Left forelimb (tissue), 1 donor: Measurements from ENCODE around the gene BAIAP3.

Experiments used
- DNase-seq: peaks from one replicate; pipeline ENCODE4 v3.0.0-alpha.2; 2018; ENCODE audit warnings: low spot score

BAIAP3 gene

GRCh38 chr16:1348441-1348840 is 15.0 kb downstream of the BAIAP3 start:
- DNase-seq: no peak

GRCh38 chr16:1348926-1349325 is 15.5 kb downstream of the BAIAP3 start:
- DNase-seq: no peak

GRCh38 chr16:1349351-1349750 is 15.9 kb downstream of the BAIAP3 start:
- DNase-seq: no peak

DNA sequence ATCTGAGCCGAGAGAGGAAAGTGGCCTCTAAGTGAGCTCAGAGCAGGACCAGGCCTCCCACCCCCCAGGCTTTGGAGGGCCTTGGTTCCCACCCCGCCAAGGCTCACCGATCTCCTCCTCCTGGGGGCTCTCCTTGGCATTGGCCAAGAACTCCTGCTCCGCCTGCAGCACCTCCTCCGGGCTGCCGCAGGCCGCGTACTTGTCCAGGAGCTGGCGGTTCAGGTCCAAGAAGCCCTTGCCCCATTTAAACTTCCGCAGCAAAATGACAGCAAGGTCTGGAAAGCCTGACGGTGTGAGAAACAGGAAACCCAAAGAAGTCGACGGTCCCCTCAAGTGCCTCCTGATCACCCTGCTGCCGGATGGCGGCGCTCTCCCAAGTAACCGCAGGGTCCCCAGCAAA is 16.5 kb downstream of the BAIAP3 start:
- DNase-seq: no peak

- DNase-seq: no peak
These were observed 17.2 kb downstream of the BAIAP3 start for GRCh38 chr16:1350691-1351090.

GRCh38 chr16:1351215-1351581 is 17.8 kb downstream of the BAIAP3 start:
- no peak for DNase-seq

DNA sequence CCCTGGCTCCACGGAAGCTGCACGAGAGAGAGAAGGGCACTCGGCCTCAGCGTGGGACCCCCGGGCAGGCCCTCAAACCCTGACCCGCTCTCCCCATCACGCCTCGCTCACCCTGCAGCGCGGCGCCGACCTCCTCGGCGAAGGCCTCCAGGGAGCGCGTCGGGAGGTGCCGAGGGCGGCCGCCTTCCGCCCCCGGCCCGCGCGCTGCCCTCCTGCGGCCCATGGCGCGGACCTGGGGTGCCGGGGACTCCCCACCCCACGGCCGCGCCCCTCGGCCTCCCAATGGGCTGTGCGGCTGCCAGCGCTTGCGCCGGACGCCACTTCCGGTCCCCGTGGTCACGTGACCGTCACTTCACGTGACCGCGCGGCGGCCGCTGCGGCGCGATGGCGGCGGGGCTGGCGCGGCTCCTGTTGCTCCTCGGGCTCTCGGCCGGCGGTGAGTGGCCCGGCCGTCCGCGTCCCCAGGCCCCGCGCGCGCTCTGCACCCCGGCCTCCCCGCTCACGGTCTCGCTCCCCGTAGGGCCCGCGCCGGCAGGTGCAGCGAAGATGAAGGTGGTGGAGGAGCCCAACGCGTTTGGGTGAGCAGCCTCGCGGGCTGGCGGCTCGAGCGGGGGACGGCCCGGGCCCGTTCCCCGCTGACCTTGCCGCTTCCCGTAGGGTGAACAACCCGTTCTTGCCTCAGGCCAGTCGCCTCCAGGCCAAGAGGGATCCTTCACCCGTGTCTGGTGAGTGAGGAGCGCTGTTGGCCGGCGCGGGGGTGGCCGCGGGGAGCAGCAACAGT is 18.3 kb downstream of the BAIAP3 start, which contains the start of the genes GNPTG and TSR3:
Gene GNPTG (plus strand): TSS at position 350 of the 781 bp plus-strand sequence. CDS start 35 bp downstream, at position 385.
Gene TSR3 (minus strand): TSS at position 297 of the 781 bp plus-strand sequence. CDS start 74 bp downstream, at position 223.
- DNase-seq: peak; percentile 90

DNA sequence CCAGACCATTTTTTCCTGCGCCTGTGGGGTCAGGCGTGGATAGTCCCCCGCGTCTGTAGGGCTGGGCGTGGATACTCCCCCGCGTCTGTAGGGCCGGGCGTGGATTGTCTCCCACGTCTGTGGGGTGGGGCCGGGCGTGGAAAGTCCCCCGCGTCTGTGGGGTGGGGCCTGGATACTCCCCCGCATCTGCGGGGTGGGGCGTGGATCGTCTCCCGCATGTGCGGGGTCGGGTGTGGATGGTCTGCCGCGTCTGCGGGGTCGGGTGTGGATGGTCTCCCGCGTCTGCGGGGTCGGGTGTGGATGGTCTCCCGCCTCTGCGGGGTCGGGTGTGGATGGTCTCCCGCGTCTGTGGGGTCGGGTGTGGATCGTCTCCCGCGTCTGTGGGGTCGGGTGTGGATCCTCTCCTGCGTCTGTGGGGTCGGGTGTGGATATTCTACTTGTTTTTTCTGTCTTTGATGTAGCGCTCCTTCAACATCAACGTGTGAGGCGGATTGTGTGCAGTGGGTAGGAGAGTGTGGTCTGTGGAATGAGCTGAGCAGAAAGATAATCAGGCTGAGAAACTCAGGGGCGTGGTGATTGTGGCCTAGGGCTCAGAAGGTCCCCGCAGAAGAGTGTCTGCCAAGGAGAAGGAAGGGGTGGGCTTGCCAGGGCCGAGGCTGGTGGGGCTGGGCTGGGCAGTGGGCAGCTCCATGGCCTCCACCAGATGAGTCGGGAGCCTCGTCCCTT is 21.5 kb downstream of the BAIAP3 start:
- DNase-seq: no peak

- DNase-seq: no peak
These were observed 22.1 kb downstream of the BAIAP3 start for GRCh38 chr16:1355591-1355990.

- no peak for DNase-seq
These were observed 22.8 kb downstream of the BAIAP3 start for GRCh38 chr16:1356061-1356900.

- no peak for DNase-seq
These were observed 24.6 kb downstream of the BAIAP3 start for GRCh38 chr16:1357906-1358566.

DNA sequence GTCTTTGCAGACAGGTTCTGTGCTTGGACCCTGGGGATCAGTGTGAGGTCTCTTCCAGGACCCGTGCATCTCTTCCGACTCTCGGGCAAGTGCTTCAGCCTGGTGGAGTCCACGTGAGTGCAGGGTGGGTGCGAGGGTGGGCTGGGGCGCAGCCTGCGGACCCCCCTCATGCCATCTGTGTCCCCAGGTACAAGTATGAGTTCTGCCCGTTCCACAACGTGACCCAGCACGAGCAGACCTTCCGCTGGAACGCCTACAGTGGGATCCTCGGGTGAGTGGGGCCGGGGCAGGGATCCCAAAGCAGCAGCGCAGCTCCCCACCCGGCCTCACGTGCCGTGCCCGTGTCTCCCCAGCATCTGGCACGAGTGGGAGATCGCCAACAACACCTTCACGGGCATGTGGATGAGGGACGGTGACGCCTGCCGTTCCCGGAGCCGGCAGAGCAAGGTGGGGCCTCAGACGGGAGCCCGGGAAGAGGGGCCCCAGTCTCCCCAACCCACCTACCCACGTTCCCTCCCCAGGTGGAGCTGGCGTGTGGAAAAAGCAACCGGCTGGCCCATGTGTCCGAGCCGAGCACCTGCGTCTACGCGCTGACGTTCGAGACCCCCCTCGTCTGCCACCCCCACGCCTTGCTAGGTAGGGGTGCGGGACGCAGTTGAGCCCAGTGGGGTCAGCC is 28.4 kb downstream of the BAIAP3 start:
- DNase-seq: no peak

- no peak for DNase-seq
These were observed 29.4 kb downstream of the BAIAP3 start for GRCh38 chr16:1362807-1363206.

DNA sequence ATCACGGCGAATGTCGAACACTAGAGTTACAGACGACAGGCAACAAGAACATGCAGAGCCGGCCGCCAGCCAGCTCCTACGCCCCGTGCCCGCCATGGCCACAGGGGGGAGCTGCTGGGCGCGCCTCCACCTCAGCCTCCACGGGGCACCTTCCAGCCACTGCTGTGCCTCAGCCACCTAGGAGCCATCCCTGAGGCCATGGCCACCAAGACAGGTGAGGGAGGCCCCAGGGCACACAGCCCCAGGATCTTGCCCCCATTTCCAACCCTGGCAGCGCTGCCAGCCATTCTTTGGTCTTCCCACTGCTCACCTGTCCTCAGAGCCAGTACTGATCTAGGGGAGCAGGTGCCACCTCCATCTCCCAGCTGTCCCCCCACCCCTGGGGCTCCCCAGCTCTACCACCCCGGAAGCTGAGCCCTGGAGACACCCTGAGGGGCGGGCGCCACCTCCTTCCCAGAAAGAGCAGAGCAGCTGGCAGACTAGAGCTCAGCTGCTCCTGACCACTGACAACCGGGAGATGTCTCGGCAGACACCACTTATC is 30.1 kb downstream of the BAIAP3 start:
- no peak for DNase-seq

DNA sequence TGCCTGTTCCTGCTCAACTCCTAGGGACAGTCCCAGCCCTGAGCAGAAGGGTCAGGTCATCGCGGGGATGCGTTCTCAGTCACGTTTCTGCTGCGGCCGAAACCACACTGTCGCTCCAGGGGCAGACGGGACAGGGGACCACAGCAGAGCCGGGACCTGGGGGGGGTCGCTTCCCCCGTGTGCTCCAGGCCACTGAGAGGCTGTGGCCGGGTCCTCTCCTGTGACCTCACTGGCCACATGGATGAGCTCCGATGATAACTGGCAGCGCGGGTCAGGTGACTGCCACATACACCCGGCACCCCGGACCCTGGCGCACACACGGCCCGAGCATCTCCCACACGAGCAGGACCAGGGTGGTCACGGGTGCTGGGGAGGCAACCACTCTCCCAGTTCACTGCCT is 31.1 kb downstream of the BAIAP3 start:
- no peak for DNase-seq

- no peak for DNase-seq
These were observed 32.7 kb downstream of the BAIAP3 start for GRCh38 chr16:1366060-1366711.

GRCh38 chr16:1366712-1367299 is 33.4 kb downstream of the BAIAP3 start:
- DNase-seq: no peak

DNA sequence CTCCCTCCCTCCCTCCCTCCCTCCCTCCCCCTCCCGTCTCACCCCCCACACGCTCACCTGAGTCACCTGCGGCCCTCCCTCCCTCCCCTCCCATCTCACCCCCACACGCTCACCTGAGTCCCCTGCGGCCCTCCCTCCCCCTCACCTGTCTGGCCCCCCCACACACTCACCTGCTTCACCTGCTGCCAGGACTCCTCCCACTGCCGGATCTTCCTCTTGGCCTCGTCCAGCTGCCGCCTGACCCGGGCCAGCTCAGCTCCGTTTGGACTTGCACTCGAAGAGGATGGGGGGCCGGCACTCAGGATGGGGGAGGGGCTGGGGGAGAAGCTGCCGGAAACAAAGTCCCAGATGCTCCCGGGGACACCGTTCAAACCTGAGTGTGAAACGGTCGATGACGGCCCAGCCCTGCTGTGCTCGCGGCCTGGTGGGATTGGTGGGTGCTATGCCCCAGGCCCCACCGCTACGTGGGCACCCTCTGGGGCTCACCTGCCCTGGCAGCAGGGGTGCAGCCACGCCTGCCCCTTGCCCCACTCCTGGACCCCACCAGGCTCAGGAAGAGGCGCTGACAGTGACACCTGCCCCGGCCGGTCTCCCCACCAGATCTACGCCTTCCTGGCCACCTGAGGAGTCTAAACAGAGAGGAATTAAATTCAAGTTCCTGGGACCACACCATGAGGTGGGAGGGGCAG is 34.2 kb downstream of the BAIAP3 start:
- no peak for DNase-seq
